A549 (cell line): ENCODE data around the gene ASB13.

Source experiments
- BHLHE40 ChIP-seq: IDR thresholded peaks from 2 replicates; pipeline ENCODE4 v1.6.1; 2012; ENCODE audit warnings: low read depth, low read length, inconsistent platforms
- CBX2 ChIP-seq: fragments of 200-600 bp; sonication (generic); IDR thresholded peaks from 2 replicates; pipeline ENCODE4 v1.6.1; 2016; ENCODE audit warnings: low read depth, mild to moderate bottlenecking, borderline replicate concordance
- CHD4 ChIP-seq: fragments of 200-600 bp; sonication (generic); IDR thresholded peaks from 2 replicates; pipeline ENCODE4 v1.6.1; 2016; ENCODE audit warnings: antibody characterized with exemption, mild to moderate bottlenecking, borderline replicate concordance
- CTCF ChIP-seq: fragments of >200 bp; sonication (Bioruptor Twin); formaldehyde crosslinking; IDR thresholded peaks from 3 replicates; pipeline ENCODE4 v1.5.1; 2016
- HDAC2 ChIP-seq: fragments of 200-600 bp; sonication (generic); IDR thresholded peaks from 2 replicates; pipeline ENCODE4 v1.6.1; 2016
- HES2 ChIP-seq: fragments of >200 bp; sonication (Bioruptor Twin); formaldehyde crosslinking; IDR thresholded peaks from 2 replicates; pipeline ENCODE4 v1.6.1; 2016
- JUN ChIP-seq, 2 experiments: fragments of >200 bp; sonication (Bioruptor Twin); formaldehyde crosslinking; IDR thresholded peaks; 2 replicates in 1 of 2; 3 replicates in 1 of 2; pipeline ENCODE4 v1.6.1; 2016 to 2017
- KDM1A ChIP-seq: fragments of 200-600 bp; sonication (generic); IDR thresholded peaks from 2 replicates; pipeline ENCODE4 v1.6.1; 2016; ENCODE audit warnings: low read depth, mild to moderate bottlenecking
- MYC ChIP-seq: IDR thresholded peaks from 2 replicates; pipeline ENCODE4 v1.6.1; 2012; ENCODE audit warnings: mild to moderate bottlenecking, inconsistent platforms, low read length, improper control_type of control experiment, borderline replicate concordance
- POLR2A ChIP-seq: IDR thresholded peaks from 2 replicates; pipeline ENCODE4 v1.6.1; 2012; ENCODE audit warnings: mild to moderate bottlenecking, low read length
- RAD21 ChIP-seq, 2 experiments: fragments of >200 bp in 1 of 2; sonication (Bioruptor Twin) in 1 of 2; formaldehyde crosslinking in 1 of 2; IDR thresholded peaks in 1 of 2; conservative IDR thresholded peaks in 1 of 2; 2 replicates in 1 of 2; 3 replicates in 1 of 2; pipeline ENCODE4 v1.6.1; 2012 to 2018; ENCODE audit warnings: inconsistent platforms in 1 of 2
- RCOR1 ChIP-seq: fragments of 150-350 bp; IDR thresholded peaks from 2 replicates; pipeline ENCODE4 v1.6.1; 2014; ENCODE audit warnings: antibody characterized with exemption, low read length, low read depth
- REST ChIP-seq: fragments of 200-600 bp; sonication (generic); IDR thresholded peaks from 2 replicates; pipeline ENCODE4 v1.6.1; 2016; ENCODE audit warnings: antibody characterized with exemption, mild to moderate bottlenecking, moderate library complexity

- TF ChIP-seq CTCF (no peak), POLR2A (no peak), KDM1A (no peak), CBX2 (no peak), JUN (IDR thresholded peaks at IDR 0.05) (no peak), CHD4 (no peak), RAD21 (conservative IDR thresholded peaks at IDR 0.05 in 1 of 2, IDR thresholded peaks at IDR 0.05 in 1 of 2) (no peak), RCOR1 (no peak), REST (no peak), MYC (no peak), HDAC2 (no peak), HES2 (no peak), BHLHE40 (no peak)
These were observed 68.2 kb downstream of the ASB13 start for GRCh38 chr10:5598085-5598690.
